ENCODE data around the gene INCENP. TPM values are rescaled to one million over a fixed set of nuclear protein-coding genes. Genes with fewer than 3 reads are reported as not detected.
A peak's percentile ranks its signal among the peaks of the same experiment; 100 is the strongest.

The INCENP gene
- total RNA-seq, 3 donors from 2014 or later: 29.9 to 36.1 (median 32.6) TPM

- ATAC-seq: no peak
- Histone ChIP-seq H3K4me3 (no peak overlapping the region), H3K36me3 (ENCODE audit: low read depth) (peaks cover 3% of the 10 kb centered on the region), H3K9me3 (no peaks in the 10 kb centered on the region), H3K4me1 (ENCODE audit: low read depth) (peaks cover under 1% of the 10 kb centered on the region)
- DNase-seq: no peak
- TF ChIP-seq, protein P1, sequence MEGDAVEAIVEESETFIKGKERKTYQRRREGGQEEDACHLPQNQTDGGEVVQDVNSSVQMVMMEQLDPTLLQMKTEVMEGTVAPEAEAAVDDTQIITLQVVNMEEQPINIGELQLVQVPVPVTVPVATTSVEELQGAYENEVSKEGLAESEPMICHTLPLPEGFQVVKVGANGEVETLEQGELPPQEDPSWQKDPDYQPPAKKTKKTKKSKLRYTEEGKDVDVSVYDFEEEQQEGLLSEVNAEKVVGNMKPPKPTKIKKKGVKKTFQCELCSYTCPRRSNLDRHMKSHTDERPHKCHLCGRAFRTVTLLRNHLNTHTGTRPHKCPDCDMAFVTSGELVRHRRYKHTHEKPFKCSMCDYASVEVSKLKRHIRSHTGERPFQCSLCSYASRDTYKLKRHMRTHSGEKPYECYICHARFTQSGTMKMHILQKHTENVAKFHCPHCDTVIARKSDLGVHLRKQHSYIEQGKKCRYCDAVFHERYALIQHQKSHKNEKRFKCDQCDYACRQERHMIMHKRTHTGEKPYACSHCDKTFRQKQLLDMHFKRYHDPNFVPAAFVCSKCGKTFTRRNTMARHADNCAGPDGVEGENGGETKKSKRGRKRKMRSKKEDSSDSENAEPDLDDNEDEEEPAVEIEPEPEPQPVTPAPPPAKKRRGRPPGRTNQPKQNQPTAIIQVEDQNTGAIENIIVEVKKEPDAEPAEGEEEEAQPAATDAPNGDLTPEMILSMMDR (IDR thresholded peaks at IDR 0.05): no peak
- intact Hi-C loops (cut with DNase I, micrococcal nuclease): no loop called here
Observed at GRCh38 chr11:62119569-62119968, 4.2 kb upstream of the INCENP start.

DNA sequence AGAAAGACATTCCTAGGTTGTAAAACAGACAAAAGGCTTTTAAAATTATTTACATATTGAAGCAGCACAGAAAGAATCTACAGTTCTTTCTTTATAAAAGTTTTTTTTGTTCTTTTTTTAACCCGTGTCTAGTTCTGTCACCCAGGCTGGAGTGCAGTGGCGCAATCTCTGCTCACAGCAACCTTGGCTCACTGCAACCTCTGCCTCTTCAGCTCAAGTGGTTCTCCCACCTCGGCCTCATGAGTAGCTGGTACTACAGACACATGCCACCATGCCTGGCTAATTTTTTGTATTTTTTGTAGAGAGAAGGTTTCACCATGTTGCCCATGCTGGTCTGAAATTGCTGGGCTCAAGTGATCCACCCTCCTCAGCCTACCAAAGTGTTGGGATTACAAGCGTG is 3.8 kb upstream of the INCENP start:
- Histone ChIP-seq H3K9me3 (no peaks in the 10 kb centered on the region), H3K4me1 (ENCODE audit: low read depth) (peaks cover 5% of the 10 kb centered on the region), H3K4me3 (no peak overlapping the region), H3K36me3 (ENCODE audit: low read depth) (peaks cover 3% of the 10 kb centered on the region)
- DNase-seq: no peak
- no peak for ATAC-seq
- TF ChIP-seq, protein P1 (IDR thresholded peaks at IDR 0.05): no peak
- intact Hi-C loops (cut with DNase I, micrococcal nuclease): no loop called here

DNA sequence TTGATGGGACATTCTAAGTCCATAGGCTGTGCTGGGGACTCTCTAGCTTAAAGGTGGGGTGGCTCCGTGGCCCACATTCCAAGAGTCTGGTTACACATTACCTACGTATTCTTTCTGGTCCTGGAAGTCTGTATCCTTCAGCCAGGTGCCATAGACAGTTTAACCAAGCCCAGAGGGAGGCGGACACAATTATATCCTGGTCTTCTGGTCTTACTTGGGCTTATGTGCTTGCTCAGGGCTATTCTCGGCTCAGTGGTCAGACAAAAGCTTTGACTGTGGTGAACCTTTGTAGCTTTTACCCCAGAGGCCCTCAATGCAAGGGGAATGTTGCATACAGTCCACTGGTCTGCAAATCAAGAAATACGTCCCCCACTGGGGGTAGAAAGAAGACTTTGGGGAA is 3.4 kb upstream of the INCENP start:
- TF ChIP-seq, protein P1 (IDR thresholded peaks at IDR 0.05): no peak
- DNase-seq (no peak), ATAC-seq (no peak)
- no peaks in the 10 kb centered on the region for H3K9me3 ChIP-seq
- H3K4me1 ChIP-seq (ENCODE audit: low read depth): peaks cover 9% of the 10 kb centered on the region
- peaks cover 3% of the 10 kb centered on the region for H3K36me3 ChIP-seq (ENCODE audit: low read depth)
- intact Hi-C loops (cut with DNase I, micrococcal nuclease): no loop called here
- no peak overlapping the region for H3K4me3 ChIP-seq

DNA sequence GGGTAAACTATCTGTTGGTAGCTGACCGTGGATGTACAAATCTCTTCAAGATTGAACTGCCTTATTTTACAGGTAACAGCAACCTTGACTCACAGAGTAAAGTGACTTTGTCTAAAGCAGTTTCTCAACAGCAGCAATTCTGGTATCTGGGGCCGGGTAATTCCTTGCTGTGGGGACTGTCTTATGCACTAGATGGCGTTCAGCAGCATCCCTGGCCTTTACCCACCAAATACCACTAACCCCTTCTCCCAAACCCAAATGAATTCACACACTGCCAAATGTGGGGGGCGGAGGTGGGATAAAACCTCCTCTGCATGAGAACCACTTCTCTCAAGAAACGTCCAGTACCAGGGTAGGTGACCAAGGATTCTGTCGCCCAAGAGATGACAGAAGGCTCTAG is 1.7 kb upstream of the INCENP start:
- DNase-seq: no peak
- H3K36me3 ChIP-seq (ENCODE audit: low read depth): peaks cover 3% of the 10 kb centered on the region
- intact Hi-C loops (cut with DNase I, micrococcal nuclease): no loop called here

DNA sequence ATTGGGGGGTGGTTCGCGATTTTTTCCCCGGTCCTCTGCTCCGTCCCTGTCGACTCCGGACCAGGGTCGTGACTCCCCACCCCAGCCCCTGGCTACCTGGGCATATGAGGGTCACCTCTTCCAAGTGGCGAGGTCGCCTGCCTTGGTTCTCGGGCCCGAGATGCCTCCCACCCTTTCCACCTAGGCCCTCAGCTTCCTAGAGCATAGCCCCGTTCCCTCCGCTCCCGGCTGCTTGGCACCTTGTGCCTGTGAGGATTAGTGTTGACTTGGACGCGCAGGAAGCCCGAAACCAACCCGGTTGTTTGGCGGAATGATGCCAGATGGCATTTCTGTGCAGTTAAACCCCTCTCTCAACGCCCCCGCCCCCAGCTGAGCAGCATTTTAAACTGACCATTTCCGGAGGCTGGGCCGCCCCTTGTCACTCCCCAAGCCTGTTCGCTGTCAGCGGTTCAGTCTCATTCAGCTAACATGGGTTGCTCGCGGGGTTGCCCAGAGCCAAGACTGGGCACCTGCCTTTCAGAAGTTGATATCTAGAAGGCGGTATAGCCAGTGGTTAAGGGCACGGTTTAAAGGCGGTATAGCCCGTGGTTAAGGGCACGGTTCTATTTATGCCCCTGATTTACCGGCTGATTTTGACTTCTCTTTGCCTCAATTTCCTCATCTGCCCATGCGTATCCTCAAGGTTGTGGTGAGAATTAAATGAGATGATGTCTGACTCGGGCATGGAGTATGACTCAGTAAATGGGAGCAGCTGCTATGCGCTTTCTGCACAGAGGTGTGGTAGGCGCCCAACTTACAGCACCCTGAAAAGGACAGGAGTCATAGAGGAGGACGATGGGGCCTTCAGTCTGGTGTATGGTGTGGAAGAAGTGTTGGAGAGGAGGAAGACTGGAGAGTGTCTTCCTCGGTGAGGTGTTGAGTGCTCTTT is 639 bp downstream of the INCENP start:
- peak; percentile 54 for ATAC-seq
- TF ChIP-seq, protein P1 (IDR thresholded peaks at IDR 0.05): no peak
- intact Hi-C loops (cut with DNase I, micrococcal nuclease): no loop called here
- H3K4me3 ChIP-seq: peak overlapping the region; percentile 84
- peaks cover 3% of the 10 kb centered on the region for H3K36me3 ChIP-seq (ENCODE audit: low read depth)
- H3K9me3 ChIP-seq: no peaks in the 10 kb centered on the region
- peak in 2 of 3 donors; percentile 50 to 53 for DNase-seq
- peaks cover 11% of the 10 kb centered on the region for H3K4me1 ChIP-seq (ENCODE audit: low read depth)

More for the DNA sequence above, 1.7 kb upstream of the INCENP start:
- no peak for ATAC-seq
- TF ChIP-seq, protein P1 (IDR thresholded peaks at IDR 0.05): no peak
- no peaks in the 10 kb centered on the region for H3K9me3 ChIP-seq
- H3K4me3 ChIP-seq: no peak overlapping the region
- H3K4me1 ChIP-seq (ENCODE audit: low read depth): peaks cover 11% of the 10 kb centered on the region
